Fibroblast of skin of back (primary cell): ENCODE data around the gene FAM161A.

Experiments used
- DNase-seq: peaks from one replicate; pipeline ENCODE4 v3.0.0-alpha.2; 2013

Gene FAM161A

DNA sequence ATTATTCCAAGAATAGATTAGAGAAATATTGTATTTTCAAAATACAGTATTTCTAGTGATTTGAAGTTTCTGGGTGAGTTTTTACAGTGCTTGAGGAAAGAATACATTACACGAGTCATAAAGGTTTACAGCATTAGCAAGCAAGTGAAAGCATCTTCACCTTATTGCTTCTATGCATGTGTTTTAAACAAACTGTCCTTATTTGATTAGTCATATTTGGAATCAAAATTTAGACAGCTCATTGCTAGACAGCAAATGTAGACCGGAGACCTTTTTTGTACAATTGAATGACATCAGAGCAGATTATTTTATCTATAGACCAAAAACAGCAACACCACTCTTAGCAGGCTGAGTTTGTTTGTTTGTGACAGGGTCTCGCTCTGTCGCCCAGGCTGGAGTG lies 69.2 kb downstream of the FAM161A start:
- no peak for DNase-seq

DNA sequence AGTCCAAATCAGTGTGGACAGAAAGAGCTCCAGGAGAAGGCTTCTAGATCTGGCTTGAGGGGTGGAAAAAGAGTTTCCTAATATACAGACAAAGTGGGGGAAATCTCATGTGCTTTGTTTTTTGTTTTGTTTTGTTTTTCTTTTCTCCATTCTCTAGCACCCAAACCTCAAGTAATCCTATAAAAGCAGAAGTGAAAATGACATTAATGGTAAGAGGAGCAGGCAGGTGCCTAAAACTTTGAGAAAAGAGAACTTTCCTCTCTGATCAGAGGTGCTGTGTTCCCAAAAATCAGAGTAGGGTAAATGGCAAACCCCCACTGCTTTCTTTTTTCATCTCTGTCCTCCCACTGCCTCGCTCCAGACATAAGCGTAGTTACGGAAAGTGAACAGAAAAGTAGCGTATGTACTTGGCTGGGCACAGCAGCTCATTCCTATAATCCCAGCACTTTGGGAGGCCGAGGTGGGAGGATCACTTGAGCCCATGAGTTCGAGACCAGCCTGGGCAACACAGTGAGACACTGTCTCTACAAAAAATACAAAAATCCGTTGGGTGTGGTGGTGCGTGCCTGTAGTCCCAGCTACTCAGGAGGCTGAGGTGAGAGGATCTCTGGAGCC lies 77.8 kb downstream of the FAM161A start:
- DNase-seq = no peak
